Fibroblast of the aortic adventitia (primary cell): Measurements from ENCODE around the gene FBXO22. TPM values are rescaled to one million over a fixed set of nuclear protein-coding genes. Genes with fewer than 3 reads are reported as not detected.
A peak's percentile ranks its signal among the peaks of the same experiment; 100 is the strongest.

ENCODE experiments used
- DNase-seq: peaks from one replicate; pipeline ENCODE4 v3.0.0-alpha.2; 2010; ENCODE audit warnings: low read depth
- H3K4me3 ChIP-seq: 2 replicates; pipeline ENCODE4 v1.5.1; 2011; ENCODE audit warnings: low read depth, mild to moderate bottlenecking, control low read depth, low read length, moderate library complexity
- CTCF ChIP-seq: IDR thresholded peaks from 2 replicates; pipeline ENCODE4 v1.5.1; 2011; ENCODE audit warnings: mild to moderate bottlenecking, low read length, control low read depth, inconsistent platforms; ENCODE audit not compliant: insufficient read depth
- total RNA-seq: library from RNA; depleted of rRNA; stranded (reverse); fragments of >200 nt; gene quantifications from 2 replicates; pipeline ENCODE4 v1.2.3, GENCODE V29; 2012; ENCODE audit warnings: low replicate concordance

FBXO22 gene
- total RNA-seq, 1 donor: 32.7 TPM

- DNase-seq: no peak
- no peak for TF ChIP-seq CTCF
- no peak overlapping the region for H3K4me3 ChIP-seq
Measured at GRCh38 chr15:75918135-75918534, 14.5 kb downstream of the FBXO22 start.

GRCh38 chr15:75920079-75920478, 16.4 kb downstream of the FBXO22 start:
- no peak for TF ChIP-seq CTCF
- DNase-seq: no peak

GRCh38 chr15:75921732-75922703, 18.3 kb downstream of the FBXO22 start:
- H3K4me3 ChIP-seq: no peak overlapping the region
- peak; percentile 89 for DNase-seq
- TF ChIP-seq CTCF: peak; percentile 44

More at GRCh38 chr15:75920079-75920478, 16.4 kb downstream of the FBXO22 start:
- no peak overlapping the region for H3K4me3 ChIP-seq

- no peak for TF ChIP-seq CTCF
- H3K4me3 ChIP-seq: no peak overlapping the region
- DNase-seq: no peak
Measured at GRCh38 chr15:75923756-75924155, 20.1 kb downstream of the FBXO22 start.

GRCh38 chr15:75924576-75924975, 20.9 kb downstream of the FBXO22 start:
- no peak for DNase-seq
- TF ChIP-seq CTCF: no peak
- H3K4me3 ChIP-seq: no peak overlapping the region

GRCh38 chr15:75925440-75925839, 21.8 kb downstream of the FBXO22 start:
- no peak overlapping the region for H3K4me3 ChIP-seq
- DNase-seq: no peak
- no peak for TF ChIP-seq CTCF
